GM23248 (cell line): ENCODE data around the gene PLA2G2A. TPM values are rescaled to one million over a fixed set of nuclear protein-coding genes. Genes with fewer than 3 reads are reported as not detected.

Experiments used
- DNase-seq: peaks from one replicate; pipeline ENCODE4 v3.0.0-alpha.2; 2015
- H2AFZ ChIP-seq: fragments of 200-600 bp; sonication (generic); 2 replicates; pipeline ENCODE4 v1.6.1; 2016; ENCODE audit warnings: antibody characterized with exemption
- H3F3A ChIP-seq: fragments of 200-600 bp; sonication (generic); 2 replicates; pipeline ENCODE4 v1.6.1; 2016; ENCODE audit warnings: mild to moderate bottlenecking, antibody characterized with exemption, mixed run types; ENCODE audit not compliant: insufficient read depth
- H3K27ac ChIP-seq: fragments of 200-600 bp; sonication (generic); 2 replicates; pipeline ENCODE4 v1.5.1; 2016; ENCODE audit warnings: mild to moderate bottlenecking
- H3K27me3 ChIP-seq: fragments of 200-600 bp; sonication (generic); replicated peaks from 2 replicates; pipeline ENCODE4 v1.6.1; 2016; ENCODE audit warnings: mild to moderate bottlenecking; ENCODE audit not compliant: insufficient read depth
- H3K36me3 ChIP-seq: fragments of 200-600 bp; sonication (generic); 2 replicates; pipeline ENCODE4 v1.6.1; 2016; ENCODE audit warnings: low read depth, mild to moderate bottlenecking
- H3K4me1 ChIP-seq: fragments of 200-600 bp; sonication (generic); 2 replicates; pipeline ENCODE4 v1.6.1; 2016; ENCODE audit warnings: mild to moderate bottlenecking; ENCODE audit not compliant: insufficient read depth
- H3K4me2 ChIP-seq: fragments of 200-600 bp; sonication (generic); one replicate; pipeline ENCODE4 v1.6.1; 2016; ENCODE audit warnings: mild to moderate bottlenecking; ENCODE audit not compliant: unreplicated experiment
- H3K4me3 ChIP-seq: fragments of 200-600 bp; sonication (generic); 2 replicates; pipeline ENCODE4 v1.5.1; 2016; ENCODE audit warnings: mild to moderate bottlenecking
- H3K79me2 ChIP-seq: fragments of 200-600 bp; sonication (generic); 2 replicates; pipeline ENCODE4 v1.6.1; 2016; ENCODE audit warnings: mild to moderate bottlenecking; ENCODE audit not compliant: insufficient read depth
- H3K9ac ChIP-seq: fragments of 200-600 bp; sonication (generic); 2 replicates; pipeline ENCODE4 v1.6.1; 2016; ENCODE audit warnings: mild to moderate bottlenecking
- H3K9me2 ChIP-seq: fragments of 200-600 bp; sonication (generic); 2 replicates; pipeline ENCODE4 v1.6.1; 2016; ENCODE audit warnings: mixed run types, mild to moderate bottlenecking, moderate library complexity; ENCODE audit not compliant: insufficient read depth
- H3K9me3 ChIP-seq: fragments of 200-600 bp; sonication (generic); one replicate; pipeline ENCODE4 v1.6.1; 2017; ENCODE audit warnings: low read depth
- H4K20me1 ChIP-seq: fragments of 200-600 bp; sonication (generic); 2 replicates; pipeline ENCODE4 v1.6.0; 2016; ENCODE audit not compliant: insufficient read depth
- EZH2 ChIP-seq: fragments of 200-600 bp; sonication (generic); IDR thresholded peaks from 2 replicates; pipeline ENCODE4 v1.6.1; 2018; ENCODE audit warnings: antibody characterized with exemption, mild to moderate bottlenecking; ENCODE audit not compliant: insufficient read depth, poor library complexity, severe bottlenecking
- EZH2phosphoT487 ChIP-seq: fragments of 200-600 bp; sonication (generic); IDR thresholded peaks from 2 replicates; pipeline ENCODE4 v1.6.1; 2018; ENCODE audit warnings: antibody characterized with exemption, moderate library complexity, mild to moderate bottlenecking, low read depth; ENCODE audit not compliant: insufficient read depth
- WGBS, 2 experiments: methylation state at CpG; one replicate each; pipeline ENCODE4 v1.1.6; 2015 to 2017; ENCODE audit warnings: low lambda C conversion rate in 2 of 2, low coverage in 1 of 2; ENCODE audit errors: missing lambda C conversion rate in 2 of 2; 5-methylcytosine and 5-hydroxymethylcytosine counted together
- in situ Hi-C: fragments of 300-500 bp; cut with MboI; formaldehyde crosslinking; loops from 2 replicates; pipeline ENCODE4 v1.15.0; 2020
- polyA plus RNA-seq: library from polyadenylated mRNA; unstranded; fragments of >200 nt; fragmentation: Nextera tagmentation; extraction: Ambion mirVana; gene quantifications from 2 replicates; pipeline ENCODE4 v1.2.1, GENCODE V29; 2016
- total RNA-seq: library from RNA; depleted of rRNA; stranded (reverse); fragments of >200 nt; shearing (Covaris generic); gene quantifications from 2 replicates; pipeline ENCODE4 v1.2.3, GENCODE V29; 2014

Gene PLA2G2A
- total and polyA plus RNA-seq, 2 experiments from 2014 or later, result 0.35 TPM; not detected in 1

DNA sequence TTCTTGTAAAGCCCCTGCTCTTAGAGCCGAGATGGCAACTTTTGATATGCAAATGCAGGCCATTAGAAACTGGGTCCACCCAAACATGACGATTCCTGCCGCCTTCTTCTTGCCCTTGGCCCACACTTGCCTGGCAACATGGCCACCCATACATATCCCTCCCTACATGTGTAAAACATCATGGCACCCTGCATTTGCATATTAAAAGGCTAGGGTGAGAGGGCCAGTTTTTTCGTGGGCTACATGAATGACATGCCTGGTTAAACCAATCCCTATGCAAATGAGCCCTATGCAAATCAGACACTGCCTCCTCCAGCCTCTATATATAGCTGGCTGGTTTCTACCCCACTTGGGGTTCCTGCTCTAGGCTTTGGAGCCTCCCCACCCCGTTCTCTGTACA, 18.8 kb downstream of the PLA2G2A start:
- in situ Hi-C loops, result no loop called here
- Histone ChIP-seq H3K4me3 (no peak overlapping the region), H3K4me2 (no peak overlapping the region), H3K9me3 (no peaks in the 10 kb centered on the region), H3K9ac (no peak overlapping the region), H3K27me3 (peaks cover 46% of the 10 kb centered on the region), H3F3A (no peaks in the 10 kb centered on the region), H3K9me2 (no peaks in the 10 kb centered on the region), H3K4me1 (no peaks in the 10 kb centered on the region), H4K20me1 (no peaks in the 10 kb centered on the region), H3K79me2 (no peaks in the 10 kb centered on the region), H2AFZ (no peak overlapping the region), H3K36me3 (no peaks in the 10 kb centered on the region), H3K27ac (no peak overlapping the region)
- no peak for TF ChIP-seq EZH2
- no peak for TF ChIP-seq EZH2phosphoT487
- WGBS, 2 experiments, result 29% methylated on average over 5 of the region's 5 CpGs
- no peak for DNase-seq

DNA sequence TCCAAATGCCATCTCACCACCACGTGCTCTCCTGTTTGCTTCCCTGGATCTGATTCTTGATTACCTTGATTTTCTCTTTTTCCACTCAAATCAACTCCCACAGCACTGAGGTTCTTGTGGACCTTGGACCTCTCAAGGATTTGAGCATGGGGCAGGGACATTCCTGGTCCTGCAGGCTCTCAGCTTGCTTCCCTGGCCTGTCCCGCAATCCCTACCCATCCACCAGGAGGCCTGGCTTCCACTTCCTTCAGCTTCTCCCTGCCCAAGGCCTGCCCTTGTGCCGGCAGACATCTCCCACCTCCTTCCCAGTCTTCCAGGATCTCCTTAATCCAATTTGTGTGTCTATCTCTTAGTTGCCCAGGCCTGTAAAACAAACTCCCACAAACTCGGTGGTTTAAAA, 21.6 kb downstream of the PLA2G2A start:
- no peaks in the 10 kb centered on the region for H3K9me3 ChIP-seq
- no peak overlapping the region for H2AFZ ChIP-seq
- H3K36me3 ChIP-seq, result no peaks in the 10 kb centered on the region
- no peak overlapping the region for H3K4me3 ChIP-seq
- peaks cover 34% of the 10 kb centered on the region for H3K27me3 ChIP-seq
- peak; percentile 16 for DNase-seq
- H3K9ac ChIP-seq, result no peak overlapping the region
- 40 to 45% methylated on average over 4 of the region's 4 CpGs for WGBS, 2 experiments
- no peaks in the 10 kb centered on the region for H3K4me1 ChIP-seq
- no peaks in the 10 kb centered on the region for H4K20me1 ChIP-seq
- no peaks in the 10 kb centered on the region for H3K79me2 ChIP-seq
- H3K9me2 ChIP-seq, result no peaks in the 10 kb centered on the region
- in situ Hi-C loops, result no loop called here
- TF ChIP-seq EZH2phosphoT487 (no peak), EZH2 (no peak)
- H3K4me2 ChIP-seq, result no peak overlapping the region
- H3K27ac ChIP-seq, result no peak overlapping the region
- H3F3A ChIP-seq, result no peaks in the 10 kb centered on the region

DNA sequence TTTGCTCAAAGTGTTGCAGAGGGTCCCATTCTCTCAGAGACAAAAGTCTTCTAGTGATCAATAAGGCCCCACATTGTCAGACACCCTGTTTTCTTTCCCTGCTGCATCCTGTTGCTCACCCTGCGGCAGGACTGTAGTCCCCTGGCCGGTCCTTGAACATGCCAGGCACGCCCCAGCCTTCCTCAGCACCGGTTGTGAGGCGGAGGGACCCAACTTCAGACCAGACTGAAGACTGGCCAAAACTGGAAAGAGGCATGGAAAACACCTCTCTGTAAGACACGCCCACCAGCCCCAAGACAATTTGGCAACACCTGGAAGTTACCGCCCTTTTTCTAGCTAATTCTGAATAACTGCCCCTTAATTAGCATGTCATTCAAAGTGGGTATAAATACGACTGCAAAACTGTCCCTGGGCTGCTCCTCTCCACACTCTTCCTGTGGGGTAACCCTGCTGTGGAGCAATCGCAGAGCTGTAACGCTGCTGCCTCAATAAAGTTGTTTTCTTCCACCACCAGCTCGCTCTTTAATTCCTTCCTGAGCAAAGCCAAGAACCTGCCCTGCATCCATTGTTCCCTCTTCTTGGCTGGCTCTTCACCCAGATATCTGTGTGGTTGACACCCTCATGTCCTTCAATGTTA, 23.8 kb downstream of the PLA2G2A start:
- H3K9me2 ChIP-seq, result no peaks in the 10 kb centered on the region
- H3K9me3 ChIP-seq, result no peaks in the 10 kb centered on the region
- peaks cover 28% of the 10 kb centered on the region for H3K27me3 ChIP-seq
- in situ Hi-C loops, result no loop called here
- H3K4me1 ChIP-seq, result no peaks in the 10 kb centered on the region
- H3F3A ChIP-seq, result no peaks in the 10 kb centered on the region
- H3K36me3 ChIP-seq, result no peaks in the 10 kb centered on the region
- H2AFZ ChIP-seq, result no peak overlapping the region
- no peak overlapping the region for H3K27ac ChIP-seq
- H3K4me2 ChIP-seq, result no peak overlapping the region
- no peaks in the 10 kb centered on the region for H4K20me1 ChIP-seq
- H3K4me3 ChIP-seq, result no peak overlapping the region
- DNase-seq, result no peak
- TF ChIP-seq EZH2, result no peak
- TF ChIP-seq EZH2phosphoT487, result no peak
- no peaks in the 10 kb centered on the region for H3K79me2 ChIP-seq
- WGBS, 2 experiments, result 49 to 54% methylated on average over 11 of the region's 11 CpGs
- H3K9ac ChIP-seq, result no peak overlapping the region

DNA sequence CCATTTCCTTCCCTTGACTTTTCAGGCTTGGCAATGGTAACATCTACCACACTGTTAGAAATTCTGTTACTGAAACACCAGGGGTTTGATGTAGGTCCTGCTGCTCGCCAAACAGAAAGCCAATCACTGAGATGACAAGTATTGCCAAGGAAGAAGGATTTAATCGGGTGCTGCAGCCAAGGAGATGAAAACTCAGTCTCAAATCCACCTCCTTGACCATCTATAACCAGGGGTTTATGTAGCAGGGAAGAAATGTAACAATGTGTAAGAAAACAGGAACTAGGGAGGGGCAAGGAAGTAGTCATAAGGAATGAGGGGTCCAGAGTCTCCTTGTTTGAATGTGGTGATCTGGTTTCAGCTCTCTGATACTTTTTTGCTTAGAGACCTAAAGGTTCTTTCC, 25.4 kb downstream of the PLA2G2A start:
- Histone ChIP-seq H4K20me1 (no peaks in the 10 kb centered on the region), H3K27ac (no peak overlapping the region), H2AFZ (no peak overlapping the region), H3K27me3 (peaks cover 23% of the 10 kb centered on the region), H3K4me2 (no peak overlapping the region), H3K4me1 (no peaks in the 10 kb centered on the region), H3K9ac (no peak overlapping the region), H3K4me3 (no peak overlapping the region), H3F3A (no peaks in the 10 kb centered on the region), H3K36me3 (no peaks in the 10 kb centered on the region), H3K9me3 (no peaks in the 10 kb centered on the region), H3K79me2 (no peaks in the 10 kb centered on the region), H3K9me2 (no peaks in the 10 kb centered on the region)
- WGBS, 2 experiments, result 16 to 20% methylated on average over 2 of the region's 2 CpGs
- TF ChIP-seq EZH2phosphoT487 (no peak), EZH2 (no peak)
- DNase-seq, result no peak
- in situ Hi-C loops, result no loop called here

DNA sequence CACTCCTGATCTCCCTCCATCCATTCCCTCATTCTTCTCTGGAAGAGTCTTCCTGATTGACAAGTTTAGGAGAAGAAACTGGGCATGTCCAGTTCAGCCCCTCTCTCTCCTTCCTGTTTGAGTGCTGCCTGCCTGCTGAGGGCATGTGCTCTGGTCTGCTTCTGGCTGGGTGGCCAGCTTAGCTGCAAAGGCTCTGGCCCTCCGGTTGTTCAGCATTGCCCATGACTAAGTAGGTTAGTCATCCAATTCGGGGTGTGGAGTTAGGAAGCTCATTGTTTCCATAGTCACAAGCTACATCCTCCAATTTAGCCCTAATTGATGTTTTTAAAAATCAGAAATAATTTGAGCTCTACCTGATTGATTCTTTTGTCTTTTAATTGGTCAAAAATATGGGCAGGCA, 30.4 kb downstream of the PLA2G2A start:
- H3K79me2 ChIP-seq, result no peaks in the 10 kb centered on the region
- TF ChIP-seq EZH2 (no peak), EZH2phosphoT487 (no peak)
- peaks cover 4% of the 10 kb centered on the region; the same call in 1 of the 2 replicates for H3K4me1 ChIP-seq
- H3K4me3 ChIP-seq, result no peak overlapping the region
- in situ Hi-C loops, result no loop called here
- DNase-seq, result peak; percentile 95
- H3K9me2 ChIP-seq, result no peaks in the 10 kb centered on the region
- 0 out of 2 replicates have a peak, but pooled peaks cover 5% of the 10 kb centered on the region for H3K27me3 ChIP-seq
- peak overlapping the region; percentile 70 for H2AFZ ChIP-seq
- H4K20me1 ChIP-seq, result no peaks in the 10 kb centered on the region
- H3K27ac ChIP-seq, result peak overlapping the region; percentile 36
- no peaks in the 10 kb centered on the region for H3K36me3 ChIP-seq
- H3K9ac ChIP-seq, result no peak overlapping the region
- WGBS, 2 experiments, result 2 to 4% methylated on average over 2 of the region's 2 CpGs
- H3K4me2 ChIP-seq, result no peak overlapping the region
- no peaks in the 10 kb centered on the region for H3F3A ChIP-seq
- no peaks in the 10 kb centered on the region for H3K9me3 ChIP-seq
